HG02970 (cell line): Measurements from ENCODE around the gene CTDNEP1.

Source experiments
- ATAC-seq: cut with Tn5 transposase; IDR thresholded peaks from one replicate; pipeline ENCODE4 v1.9.1; 2021; ENCODE audit warnings: mild to moderate bottlenecking, moderate library complexity, moderate number of reproducible peaks; ENCODE audit not compliant: unreplicated experiment, low FRiP score

CTDNEP1 gene

DNA sequence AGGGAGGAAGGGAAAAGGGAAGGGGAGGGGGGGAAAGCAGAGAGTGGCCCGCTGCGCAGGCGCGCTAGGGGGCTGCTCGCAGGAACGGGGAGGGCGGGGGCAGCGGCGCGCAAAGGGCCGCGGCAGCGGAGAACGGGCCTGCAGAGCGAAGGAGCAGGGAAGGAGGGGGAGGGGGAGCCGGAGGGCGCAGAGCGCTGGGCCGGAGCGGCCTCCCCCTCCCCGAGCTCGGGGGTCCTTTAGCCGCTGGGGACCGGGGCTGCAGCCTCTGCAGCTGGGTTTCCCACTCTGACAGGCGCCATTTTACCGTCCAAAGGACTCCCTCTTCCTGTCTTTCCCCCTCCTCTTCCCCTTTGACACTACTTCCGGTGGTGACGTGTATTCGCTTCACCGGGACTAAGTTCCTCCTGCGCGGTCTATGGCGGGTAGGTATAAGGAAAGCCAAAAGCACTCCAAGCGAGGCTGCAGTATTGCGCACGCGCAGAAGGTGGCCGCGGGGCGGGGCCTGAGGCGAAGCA, at the start of gene CTDNEP1:
Gene CTDNEP1, minus strand, starts transcription at position 74 of the 515 bp plus-strand sequence. CDS start 438 bp downstream, outside the sequence.
- ATAC-seq: peak; percentile 82

DNA sequence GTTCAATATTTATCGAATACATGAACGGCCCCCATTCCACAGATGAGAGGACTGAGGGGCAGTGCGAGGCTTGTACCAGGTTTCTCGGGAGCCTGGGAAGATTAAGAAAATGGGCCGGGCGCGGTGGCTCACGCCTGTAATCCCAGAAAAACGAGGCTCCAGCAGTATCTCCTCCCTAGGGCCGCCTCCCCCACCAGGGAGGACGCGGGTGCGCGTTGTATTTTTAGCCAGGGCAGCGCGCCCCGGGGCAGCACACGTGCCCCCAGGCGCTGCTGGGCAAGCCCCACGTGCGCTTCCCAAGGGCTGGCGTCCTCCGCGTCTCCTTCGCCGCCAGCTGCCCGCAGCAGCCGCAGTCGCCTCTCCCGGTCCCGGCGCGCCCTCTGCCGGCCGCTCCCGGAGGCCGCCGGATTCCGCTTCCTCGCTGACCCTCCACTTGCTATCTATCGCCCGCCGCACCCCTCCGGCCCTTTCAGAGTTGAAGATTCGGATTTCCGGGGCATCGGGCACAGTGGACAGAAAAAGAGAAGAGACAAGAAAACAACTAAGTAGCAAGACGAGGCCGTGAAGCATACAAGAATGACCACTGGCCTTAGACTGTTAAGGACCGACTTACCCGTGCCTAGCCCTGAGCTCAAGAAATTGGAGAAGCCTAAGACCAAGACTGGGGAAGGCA, 44.8 kb upstream of the CTDNEP1 start:
- ATAC-seq: no peak

DNA sequence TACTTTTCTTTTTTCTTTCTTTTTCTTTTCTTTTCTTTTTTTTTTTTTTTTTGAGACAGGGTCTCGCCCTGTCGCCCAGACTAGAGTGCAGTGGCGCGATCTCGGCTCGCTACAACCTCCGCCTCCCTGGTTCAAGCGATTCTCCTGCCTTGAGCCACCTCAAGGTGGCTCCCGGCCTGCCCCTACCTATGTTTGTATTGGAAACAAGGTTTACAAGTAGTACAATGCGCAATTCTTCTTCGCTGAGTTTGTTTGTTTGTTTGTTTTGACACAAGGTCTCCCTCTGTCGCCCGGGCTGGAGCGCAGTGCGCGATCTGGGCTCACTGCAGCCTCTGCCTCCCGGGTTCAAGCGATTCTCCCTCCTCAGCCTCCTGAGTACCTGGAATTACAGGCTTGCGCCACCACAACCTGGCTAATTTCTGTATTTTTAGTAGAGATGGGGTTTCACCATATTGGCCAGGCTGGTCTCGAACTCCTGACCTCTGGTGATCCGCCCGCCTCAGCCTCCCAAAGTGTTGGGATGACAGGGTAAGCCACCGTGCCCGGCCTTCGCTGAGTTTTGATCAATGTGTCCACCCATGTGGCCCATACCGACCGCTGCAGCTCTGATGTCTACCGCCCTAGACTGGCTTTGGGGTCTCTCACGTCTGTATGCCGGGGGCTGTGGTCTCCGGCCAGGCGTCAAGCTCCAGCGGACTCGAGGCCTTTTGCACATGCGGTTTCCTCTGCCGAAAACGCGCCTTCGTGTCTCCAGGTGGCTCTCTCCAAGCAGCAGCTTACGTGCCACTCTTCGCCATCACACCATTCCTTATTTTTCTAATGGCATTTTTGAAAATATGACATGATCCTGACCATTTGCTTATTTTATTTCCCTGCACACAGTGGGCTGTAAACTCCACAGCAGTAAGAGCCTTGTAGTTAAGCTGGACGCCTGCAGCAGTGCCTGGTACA, 44.0 kb upstream of the CTDNEP1 start:
- ATAC-seq: no peak

DNA sequence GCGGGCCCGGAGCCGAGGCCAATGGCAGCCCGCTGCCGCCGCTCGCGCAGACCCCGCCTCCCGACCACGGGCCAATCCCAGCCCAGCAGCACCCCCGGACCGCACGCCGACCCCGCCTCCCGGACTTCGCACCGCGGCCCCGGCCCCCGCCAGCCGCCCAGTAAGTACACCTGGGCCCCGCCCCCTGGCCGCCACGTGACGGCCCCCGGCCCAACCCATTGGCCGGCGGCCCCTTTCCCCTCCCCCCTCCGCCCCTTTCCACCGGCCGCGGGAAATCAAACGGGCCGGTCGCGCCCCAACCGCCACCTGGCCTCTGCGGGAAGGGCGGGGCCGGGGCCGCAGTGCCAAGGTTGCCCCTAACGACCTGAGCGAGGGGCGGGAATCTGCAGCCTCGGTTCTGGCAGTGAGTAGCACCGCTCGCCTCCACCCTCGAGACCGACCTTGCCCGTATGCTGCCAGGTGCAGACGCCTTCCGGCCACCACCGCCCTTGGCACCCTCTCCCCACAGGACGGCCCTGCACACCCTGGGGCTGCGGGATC, 43.1 kb upstream of the CTDNEP1 start, which contains the start of gene YBX2:
Gene YBX2, minus strand, starts transcription at position 26 of the 540 bp plus-strand sequence. CDS start 139 bp downstream, outside the sequence.
- no peak for ATAC-seq

DNA sequence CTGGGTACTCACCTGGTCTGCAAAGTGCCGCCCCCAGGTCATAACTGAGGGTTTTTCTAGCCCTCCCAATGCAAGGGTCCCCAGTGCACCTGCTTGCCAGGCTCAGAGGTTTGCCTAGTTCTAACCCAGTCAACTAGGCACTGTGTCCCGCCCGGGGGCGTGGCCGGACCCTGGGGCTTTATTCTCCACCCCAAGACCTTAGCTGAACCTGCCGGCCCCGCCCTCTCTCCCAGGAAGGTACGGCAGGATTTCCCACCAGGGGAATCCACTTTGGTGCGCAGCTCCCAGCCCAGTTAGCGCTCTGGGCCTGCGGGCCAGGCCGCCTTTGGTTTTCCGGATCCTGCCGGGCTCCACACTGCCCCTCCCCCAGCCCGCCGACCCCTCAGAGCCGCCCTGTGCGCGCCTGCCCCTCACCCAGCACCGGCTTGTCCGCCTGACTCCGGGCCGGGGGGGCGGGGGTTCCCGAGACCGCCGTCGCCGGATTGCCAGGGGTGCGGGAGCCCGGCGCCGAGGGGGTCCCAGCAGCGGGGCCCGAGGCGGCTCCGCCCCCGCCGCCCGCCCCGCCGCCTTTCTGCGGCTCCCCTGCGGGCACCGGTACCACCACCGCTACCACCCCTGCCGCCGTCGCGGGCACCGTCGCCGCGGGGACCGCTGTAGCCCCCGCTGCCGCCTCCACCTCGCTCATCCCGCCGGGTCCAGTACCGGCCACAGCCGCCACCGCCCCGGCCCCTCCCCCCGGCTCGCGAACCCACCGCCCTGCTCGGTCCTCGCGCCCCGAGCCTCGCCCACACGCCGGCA, 42.5 kb upstream of the CTDNEP1 start:
- no peak for ATAC-seq

DNA sequence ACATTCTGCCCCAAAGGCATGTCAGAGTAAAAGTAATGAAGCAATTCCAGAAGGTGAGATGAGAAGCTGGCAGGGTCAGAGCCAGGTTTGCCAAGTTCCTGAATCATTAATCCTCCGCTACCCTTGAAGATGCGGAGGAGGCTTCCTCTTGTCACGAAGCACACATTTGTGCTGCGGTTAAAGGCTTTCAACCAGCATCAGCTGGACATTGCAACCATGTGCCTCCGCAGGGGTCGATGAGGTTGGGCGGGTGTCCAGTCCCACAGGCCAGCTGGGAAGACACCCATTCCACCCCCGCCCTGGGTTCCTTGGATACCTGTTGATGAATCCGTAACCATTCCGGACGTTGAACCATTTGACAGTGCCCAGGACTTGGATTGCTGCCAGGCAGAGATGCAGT, 41.6 kb upstream of the CTDNEP1 start:
- ATAC-seq: no peak

DNA sequence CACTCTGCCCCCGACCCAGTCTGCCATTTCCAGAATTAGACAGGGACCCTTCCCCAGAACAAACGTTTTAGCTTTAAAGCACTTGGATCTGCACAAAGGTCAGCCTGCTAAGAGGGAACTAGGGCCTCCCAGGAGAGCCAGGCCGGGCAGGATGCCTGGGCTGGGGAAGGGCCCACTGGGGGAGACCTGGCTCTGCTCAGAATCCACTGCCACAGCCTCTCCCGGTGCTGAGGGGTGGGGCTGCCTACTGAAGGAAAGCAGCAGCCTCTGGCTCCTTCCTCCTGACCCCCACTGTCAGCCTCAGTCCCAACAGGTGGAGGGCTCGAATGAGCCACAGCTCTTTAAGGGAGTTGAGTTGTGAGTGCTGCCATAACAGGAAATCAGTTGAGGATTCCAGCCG, 41.2 kb upstream of the CTDNEP1 start:
- ATAC-seq: no peak

DNA sequence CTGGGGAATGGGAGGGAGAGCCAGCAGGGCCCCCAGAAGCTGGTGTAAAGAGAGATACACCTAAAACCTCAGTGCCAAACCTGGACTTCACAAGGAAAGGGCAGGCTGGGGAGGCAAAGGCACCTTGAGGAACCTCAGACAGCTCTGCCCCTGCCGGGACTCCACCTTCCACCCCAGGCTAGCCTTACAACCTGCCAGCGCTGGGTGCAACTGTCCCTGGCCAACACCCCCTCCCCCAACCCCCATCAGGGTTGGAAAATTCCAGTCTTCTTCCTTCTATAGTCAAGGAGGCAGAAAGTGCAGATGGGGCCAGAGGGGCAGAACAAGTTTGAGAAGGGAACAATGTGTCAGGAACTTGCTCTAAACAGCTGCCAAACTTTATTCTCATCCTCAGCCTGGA, 40.7 kb upstream of the CTDNEP1 start:
- ATAC-seq: no peak

DNA sequence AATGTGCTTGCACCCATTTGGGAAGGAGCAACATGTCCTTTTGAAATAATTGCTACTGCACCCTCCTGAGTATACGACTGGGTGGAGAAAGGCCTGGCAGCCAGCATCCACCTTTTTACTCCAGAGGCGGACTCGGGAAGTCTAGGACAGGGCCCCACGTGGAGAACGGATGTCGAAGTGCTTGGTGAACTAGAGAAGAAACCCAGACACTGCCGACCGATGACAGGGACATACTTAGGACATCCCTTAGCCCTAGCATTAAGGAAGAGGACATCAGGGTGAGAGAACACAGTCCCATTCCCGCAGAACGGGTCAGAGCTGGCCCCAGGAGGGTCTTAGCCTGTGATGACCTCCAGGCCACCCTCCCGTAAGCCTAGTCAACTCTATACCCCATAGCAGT, 39.2 kb upstream of the CTDNEP1 start:
- no peak for ATAC-seq

DNA sequence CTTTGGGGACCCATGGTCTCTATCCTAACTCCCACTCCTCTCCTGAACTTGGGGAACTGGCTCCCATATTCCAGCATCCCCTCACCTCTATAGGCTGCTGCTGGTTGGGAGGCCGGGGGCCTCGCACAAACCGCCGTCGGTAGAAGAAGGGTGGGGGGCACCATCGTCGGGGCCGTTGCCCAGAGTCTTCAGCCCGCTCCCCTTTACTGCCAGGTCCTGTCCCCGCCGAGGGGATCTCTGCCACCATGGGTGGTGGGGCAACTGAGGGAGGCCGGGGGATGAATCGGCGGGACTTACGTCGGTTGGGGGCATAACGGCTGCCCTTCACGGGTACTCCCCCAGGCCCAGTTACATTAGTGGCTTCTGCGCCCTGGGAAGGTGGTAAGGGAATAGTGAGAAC, 38.6 kb upstream of the CTDNEP1 start:
- ATAC-seq: no peak

DNA sequence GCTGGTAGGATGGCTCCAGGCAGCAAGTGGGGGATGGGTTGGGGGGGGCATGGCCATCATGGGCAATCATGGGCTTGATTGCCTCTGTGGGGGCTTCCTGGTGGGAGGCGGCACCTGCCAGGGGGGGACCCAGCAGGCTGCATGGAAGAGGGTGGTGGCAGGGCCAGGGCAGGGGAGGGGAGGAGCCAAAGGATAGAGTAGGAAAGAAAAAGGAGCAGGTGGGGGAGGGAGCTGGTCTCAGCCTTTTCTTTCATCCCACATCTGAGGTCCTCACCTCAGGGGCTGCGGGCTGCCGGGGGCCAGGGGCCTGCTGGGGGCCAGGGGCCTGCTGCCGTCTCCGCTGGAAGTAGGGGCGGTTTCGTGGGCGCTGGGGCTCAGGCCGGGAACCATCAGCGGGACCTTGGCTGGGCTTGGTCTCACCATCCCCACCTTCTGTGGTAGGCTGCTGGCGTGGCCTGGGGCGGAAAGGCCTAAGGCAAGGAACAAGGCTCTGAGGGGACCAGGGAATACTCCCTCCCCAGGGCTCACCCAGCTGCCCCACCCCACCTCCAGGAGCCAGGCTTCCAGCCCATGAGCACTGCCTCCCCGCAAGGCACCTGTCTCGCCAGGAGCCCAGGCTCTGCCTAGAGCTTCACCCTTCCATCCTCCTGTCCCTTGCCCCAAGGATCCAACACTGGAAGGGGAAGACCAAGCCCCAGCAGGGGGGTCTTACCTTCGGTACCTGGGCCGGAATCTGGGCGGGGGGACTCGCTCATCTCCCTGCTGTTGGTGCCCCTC, 37.9 kb upstream of the CTDNEP1 start:
- no peak for ATAC-seq

DNA sequence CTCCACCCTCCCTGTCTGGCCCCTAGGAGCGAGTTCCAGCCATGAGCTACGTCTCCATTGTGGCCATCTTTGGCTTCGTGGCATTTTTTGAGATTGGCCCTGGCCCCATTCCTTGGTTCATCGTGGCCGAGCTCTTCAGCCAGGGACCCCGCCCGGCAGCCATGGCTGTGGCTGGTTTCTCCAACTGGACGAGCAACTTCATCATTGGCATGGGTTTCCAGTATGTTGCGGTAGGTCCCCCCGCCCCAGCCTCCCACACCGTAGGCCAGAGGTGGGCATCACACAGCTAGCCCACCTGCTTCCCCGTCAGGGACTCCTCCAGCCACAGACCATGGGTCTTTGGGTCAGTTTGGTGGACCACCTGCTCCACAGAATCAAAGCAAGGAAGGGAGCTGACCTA, 34.1 kb upstream of the CTDNEP1 start:
- no peak for ATAC-seq

DNA sequence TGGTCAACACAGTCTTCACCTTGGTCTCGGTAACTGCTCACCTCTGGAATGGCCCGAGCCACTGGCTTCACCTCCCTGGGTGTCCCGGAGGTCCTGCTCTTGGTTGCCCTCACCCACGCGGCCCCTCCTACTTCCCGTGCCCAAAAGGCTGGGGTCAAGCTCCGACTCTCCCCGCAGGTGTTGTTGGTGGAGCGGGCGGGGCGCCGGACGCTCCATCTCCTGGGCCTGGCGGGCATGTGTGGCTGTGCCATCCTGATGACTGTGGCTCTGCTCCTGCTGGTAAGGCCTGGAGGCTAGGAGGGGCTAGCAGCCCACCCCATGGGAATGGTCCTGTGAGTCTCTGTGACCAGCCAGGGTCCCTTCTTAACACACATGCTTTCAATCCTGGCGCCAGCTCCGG, 33.4 kb upstream of the CTDNEP1 start:
- no peak for ATAC-seq

DNA sequence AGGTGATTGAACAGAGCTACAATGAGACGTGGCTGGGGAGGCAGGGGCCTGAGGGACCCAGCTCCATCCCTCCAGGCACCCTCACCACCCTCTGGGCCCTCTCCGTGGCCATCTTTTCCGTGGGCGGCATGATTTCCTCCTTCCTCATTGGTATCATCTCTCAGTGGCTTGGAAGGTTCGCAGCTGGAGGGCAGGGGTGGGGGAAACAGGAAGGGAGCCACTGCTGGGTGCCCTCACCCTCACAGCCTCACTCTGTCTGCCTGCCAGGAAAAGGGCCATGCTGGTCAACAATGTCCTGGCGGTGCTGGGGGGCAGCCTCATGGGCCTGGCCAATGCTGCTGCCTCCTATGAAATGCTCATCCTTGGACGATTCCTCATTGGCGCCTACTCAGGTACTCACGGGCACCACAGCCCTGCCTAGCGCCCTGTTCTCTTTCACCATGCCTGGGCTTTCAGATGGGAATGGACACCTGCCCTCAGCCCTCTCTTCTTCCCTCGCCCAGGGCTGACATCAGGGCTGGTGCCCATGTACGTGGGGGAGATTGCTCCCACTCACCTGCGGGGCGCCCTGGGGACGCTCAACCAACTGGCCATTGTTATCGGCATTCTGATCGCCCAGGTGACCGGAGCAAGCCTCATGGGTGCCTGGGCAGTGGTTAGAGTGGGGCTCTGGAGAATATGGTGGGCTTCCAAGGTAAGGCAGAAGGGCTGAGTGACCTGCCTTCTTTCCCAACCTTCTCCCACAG, 32.1 kb upstream of the CTDNEP1 start:
- no peak for ATAC-seq

DNA sequence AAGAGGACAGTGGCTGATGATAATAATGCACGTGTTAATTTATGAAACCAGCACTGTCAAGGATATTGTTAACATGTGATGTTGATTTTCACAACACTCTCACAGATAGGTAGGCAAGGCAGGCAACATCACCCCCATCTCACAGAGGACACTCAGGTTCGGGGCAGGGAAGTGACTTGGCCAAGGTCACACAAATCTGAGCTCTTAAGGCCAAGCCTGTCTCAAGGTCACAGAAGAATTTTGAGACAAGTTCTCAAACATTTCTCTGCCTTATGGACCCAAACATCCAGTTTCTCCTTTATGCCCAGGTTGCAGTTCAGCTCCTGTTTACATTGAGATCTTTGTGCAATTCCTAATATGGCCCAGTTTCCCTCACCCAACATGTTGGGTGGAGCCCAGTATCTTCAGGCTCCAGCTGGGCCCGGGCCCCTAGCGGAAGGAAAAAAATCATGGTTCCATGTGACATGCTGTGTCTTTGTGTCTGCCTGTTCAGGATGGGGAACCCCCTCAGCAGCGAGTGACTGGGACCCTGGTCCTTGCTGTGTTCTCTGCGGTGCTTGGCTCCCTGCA, 31.3 kb upstream of the CTDNEP1 start:
- no peak for ATAC-seq

DNA sequence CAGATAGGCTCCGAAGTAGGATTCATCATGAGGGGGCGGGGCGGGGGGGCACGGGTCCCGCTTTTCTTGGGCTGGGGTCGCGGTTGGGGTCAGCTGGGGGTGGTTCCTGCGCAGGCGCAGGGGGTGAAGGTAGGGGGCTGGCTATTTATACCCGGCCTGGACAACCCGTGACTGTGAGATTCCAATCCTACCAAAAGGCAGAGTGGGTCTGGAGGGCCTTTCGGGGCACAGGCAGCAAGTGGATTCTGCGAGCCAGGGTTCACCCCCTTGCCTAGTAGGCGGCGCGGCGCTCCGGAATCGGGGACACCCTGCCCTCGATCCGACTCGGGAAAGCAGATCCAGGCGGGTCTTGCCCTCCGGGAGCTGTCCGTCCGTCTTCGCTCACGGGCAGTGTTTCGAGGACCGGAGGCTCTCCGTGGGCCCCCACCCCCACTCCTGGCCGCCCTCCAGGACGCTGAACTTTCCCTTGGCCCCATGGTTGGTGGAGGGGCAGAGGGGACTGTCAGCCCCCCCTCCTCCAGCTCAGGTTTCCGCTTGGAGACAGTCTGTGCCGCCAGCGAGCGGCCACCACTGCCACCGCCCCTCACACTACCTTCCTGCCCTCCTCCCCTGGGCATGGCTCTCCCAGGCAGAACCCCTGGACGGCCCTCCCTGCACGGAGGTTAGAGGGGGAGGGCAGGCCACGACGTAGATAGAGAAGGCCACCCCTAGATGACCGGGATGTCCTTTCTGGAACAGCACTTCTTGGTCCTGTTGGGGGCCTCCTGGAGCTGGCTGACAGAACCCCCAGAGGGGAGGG, 30.6 kb upstream of the CTDNEP1 start:
- ATAC-seq: no peak

DNA sequence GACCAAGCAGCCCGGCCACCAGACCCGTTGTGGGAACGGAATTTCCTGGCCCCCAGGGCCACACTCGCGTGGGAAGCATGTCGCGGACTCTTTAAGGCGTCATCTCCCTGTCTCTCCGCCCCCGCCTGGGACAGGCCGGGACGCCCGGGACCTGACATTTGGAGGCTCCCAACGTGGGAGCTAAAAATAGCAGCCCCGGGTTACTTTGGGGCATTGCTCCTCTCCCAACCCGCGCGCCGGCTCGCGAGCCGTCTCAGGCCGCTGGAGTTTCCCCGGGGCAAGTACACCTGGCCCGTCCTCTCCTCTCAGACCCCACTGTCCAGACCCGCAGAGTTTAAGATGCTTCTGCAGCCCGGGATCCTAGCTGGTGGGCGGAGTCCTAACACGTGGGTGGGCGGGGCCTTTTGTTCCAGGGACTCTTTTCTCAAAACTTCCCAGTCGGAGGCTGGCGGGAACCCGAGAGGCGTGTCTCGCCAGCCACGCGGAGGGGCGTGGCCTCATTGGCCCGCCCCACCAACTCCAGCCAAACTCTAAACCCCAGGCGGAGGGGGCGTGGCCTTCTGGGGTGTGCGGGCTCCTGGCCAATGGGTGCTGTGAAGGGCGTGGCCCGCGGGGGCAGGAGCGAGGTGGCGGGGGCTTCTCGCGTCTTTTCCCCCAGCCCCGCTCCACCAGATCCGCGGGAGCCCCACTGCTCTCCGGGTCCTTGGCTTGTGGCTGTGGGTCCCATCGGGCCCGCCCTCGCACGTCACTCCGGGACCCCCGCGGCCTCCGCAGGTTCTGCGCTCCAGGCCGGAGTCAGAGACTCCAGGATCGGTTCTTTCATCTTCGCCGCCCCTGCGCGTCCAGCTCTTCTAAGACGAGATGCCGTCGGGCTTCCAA, 29.8 kb upstream of the CTDNEP1 start, which contains the start of gene SLC2A4:
Gene SLC2A4, plus strand, starts transcription at position 645 of the 879 bp plus-strand sequence. Its CDS starts 217 bp downstream, at position 862.
- ATAC-seq: peak; percentile 44
